ENCODE results near the gene PCYT2.

PCYT2 gene

DNA sequence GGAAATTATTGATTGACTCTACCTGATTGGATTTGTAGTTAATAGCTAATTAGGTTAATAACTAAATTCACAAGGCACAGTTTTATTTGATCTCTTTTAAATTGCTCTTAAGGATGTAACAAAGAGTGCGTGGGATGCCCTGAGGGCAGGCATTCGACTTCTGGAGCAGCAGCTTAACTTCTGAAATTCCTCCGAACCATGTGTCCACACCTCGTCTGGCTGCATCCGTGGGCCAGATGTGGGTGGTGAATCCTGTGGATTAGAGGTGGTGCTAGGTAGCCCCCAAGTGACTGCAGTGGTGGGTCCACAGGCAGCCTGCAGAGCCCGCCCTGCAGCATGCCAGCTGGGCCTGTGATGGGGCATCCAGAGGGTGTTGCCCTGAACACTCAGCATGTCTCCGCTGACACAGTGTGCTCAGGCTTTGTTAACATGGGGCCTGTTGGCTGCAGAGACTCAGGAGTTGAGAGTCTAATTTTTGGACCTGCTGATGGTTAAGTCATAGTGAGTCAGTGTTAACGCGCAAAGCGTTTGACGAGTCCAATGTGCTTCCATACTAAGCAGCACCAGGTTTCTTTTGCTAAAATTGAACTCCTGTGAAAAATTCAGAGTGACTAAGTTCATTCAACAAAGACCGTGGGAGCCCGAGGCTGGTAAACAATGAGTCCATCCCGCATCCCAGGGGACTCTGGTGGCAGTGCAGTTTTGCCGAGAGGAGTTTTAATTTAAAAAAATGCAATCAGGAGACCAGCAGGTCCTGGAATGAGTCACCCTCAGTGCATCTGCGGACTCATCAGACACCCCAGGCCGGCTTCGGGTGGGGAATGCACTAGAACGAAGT lies 13.0 kb downstream of the PCYT2 start:
- no peak overlapping the region for H3K9ac ChIP-seq (ENCODE audit: low read depth, low read length)
- no peaks in the 10 kb centered on the region for H3K4me1 ChIP-seq (ENCODE audit: control insufficient read depth, insufficient read depth, low read length)
- H3K9me3 ChIP-seq (ENCODE audit: control insufficient read depth, insufficient read depth, low read length): no peaks in the 10 kb centered on the region

DNA sequence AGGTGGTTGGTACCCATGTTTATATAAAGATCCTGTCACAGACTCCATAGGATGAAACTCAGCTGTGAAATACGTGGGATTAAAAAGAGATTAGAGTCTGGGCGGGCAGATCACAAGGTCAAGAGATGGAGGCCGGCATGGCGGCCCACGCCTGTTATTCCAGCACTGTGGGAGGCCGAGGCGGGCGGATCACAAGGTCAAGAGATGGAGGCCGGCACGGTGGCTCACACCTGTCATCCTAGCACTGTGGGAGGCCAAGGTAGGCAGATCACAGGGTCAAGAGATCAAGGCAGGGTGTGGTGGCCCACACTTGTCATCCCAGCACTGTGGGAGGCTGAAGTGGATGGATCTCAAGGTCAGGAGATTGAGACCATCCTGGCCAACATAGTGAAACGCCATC lies 15.8 kb downstream of the PCYT2 start:
- H3K36me3 ChIP-seq (ENCODE audit: control insufficient read depth, insufficient read depth, low read length): peaks cover 39% of the 10 kb centered on the region
- no peaks in the 10 kb centered on the region for H3K27me3 ChIP-seq (ENCODE audit: control insufficient read depth, insufficient read depth, low read length)

More for the DNA sequence above, 13.0 kb downstream of the PCYT2 start:
- no peak overlapping the region for H3K4me3 ChIP-seq (ENCODE audit: low read depth, low read length)
- H3K27me3 ChIP-seq (ENCODE audit: control insufficient read depth, insufficient read depth, low read length): peaks cover 9% of the 10 kb centered on the region
- H3K36me3 ChIP-seq (ENCODE audit: control insufficient read depth, insufficient read depth, low read length): peaks cover 39% of the 10 kb centered on the region

DNA sequence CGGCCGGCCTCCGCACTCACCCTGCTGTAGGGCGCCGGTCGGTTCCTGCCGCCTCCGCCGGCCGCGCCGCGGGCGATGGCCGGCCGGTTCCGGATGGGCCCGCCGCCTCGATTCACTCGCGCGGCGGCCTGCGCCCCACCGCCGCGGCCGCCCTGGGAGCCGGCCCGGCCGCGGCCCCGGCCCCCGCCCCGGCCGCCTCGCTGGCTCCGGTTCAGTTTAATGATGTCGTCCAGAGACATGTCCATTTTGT lies 20.0 kb downstream of the PCYT2 start:
- no peaks in the 10 kb centered on the region for H3K9me3 ChIP-seq (ENCODE audit: control insufficient read depth, insufficient read depth, low read length)
- H3K27me3 ChIP-seq (ENCODE audit: control insufficient read depth, insufficient read depth, low read length): no peaks in the 10 kb centered on the region
- no peaks in the 10 kb centered on the region for H3K4me1 ChIP-seq (ENCODE audit: control insufficient read depth, insufficient read depth, low read length)
- no peak overlapping the region for H3K9ac ChIP-seq (ENCODE audit: low read depth, low read length)
- peak overlapping the region; percentile 65 for H3K4me3 ChIP-seq (ENCODE audit: low read depth, low read length)
- peaks cover 47% of the 10 kb centered on the region for H3K36me3 ChIP-seq (ENCODE audit: control insufficient read depth, insufficient read depth, low read length)

More for the DNA sequence above, 15.8 kb downstream of the PCYT2 start:
- Histone ChIP-seq H3K9me3 (ENCODE audit: control insufficient read depth, insufficient read depth, low read length) (no peaks in the 10 kb centered on the region), H3K4me3 (ENCODE audit: low read depth, low read length) (no peak overlapping the region), H3K9ac (ENCODE audit: low read depth, low read length) (no peak overlapping the region), H3K4me1 (ENCODE audit: control insufficient read depth, insufficient read depth, low read length) (no peaks in the 10 kb centered on the region)

DNA sequence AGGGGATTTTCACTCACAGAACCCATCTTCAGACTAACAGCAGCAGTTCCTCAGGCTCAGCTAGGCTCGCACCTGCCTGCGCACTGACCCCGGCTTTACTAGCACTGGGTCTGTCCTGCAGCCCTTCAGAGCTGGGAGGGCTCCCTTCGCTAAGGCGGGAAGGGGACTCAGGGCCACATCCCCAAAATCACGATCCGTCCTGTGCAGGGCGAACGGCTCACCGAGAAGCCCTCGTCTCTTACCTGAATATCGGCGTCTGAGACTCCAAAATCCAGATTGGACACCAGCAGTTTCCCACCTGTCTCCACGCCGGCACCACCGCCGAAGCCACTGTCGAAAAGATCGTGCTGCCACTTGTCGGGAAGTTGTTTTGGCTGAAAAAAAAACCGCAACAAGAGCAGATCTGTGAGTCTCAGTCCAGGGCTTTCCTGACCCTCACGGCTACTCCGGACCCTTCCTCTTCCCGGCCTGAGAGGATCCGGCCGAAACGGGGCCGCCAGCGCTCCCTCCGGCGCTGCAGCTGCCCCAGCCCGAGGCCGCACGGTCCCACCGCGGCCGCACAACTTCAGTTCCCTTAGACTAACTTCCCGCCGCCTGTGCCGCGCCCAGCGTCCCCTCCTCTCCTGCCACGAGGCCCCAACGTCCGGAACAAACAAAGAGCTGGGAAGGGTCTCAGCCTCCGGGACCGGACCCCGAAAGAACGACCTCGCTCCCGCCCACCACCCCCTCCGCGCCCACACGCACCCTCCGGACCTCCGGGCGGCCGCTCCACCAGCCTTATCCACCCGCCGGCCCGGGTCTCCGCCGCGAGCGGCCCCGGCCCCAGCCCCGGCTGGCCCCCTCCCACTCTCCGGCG lies 20.5 kb downstream of the PCYT2 start:
- H3K4me1 ChIP-seq (ENCODE audit: control insufficient read depth, insufficient read depth, low read length): no peaks in the 10 kb centered on the region
- H3K27me3 ChIP-seq (ENCODE audit: control insufficient read depth, insufficient read depth, low read length): no peaks in the 10 kb centered on the region
- no peaks in the 10 kb centered on the region for H3K9me3 ChIP-seq (ENCODE audit: control insufficient read depth, insufficient read depth, low read length)
- peaks cover 52% of the 10 kb centered on the region for H3K36me3 ChIP-seq (ENCODE audit: control insufficient read depth, insufficient read depth, low read length)
- H3K4me3 ChIP-seq (ENCODE audit: low read depth, low read length): peak overlapping the region; percentile 58
- peak overlapping the region; percentile 90 for H3K9ac ChIP-seq (ENCODE audit: low read depth, low read length)

DNA sequence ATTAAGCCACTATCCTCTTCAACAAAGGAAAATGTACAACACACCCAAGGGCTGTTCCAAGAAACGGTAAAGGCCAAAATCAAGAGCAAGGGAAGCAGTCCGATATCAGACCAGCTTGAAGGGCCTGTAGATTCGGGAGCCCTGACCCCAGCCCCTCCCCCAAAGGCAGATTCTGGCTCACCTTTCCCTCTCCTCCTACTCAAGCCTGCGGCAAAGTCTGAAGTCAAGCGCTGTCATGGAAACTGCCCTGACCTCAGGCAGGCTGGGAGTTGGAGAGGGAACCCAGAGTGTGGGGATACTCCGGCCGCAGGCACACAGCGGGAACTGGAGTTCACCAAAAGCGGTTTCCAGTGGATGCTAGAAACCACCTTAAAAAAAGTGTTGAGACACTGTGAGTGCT lies 21.6 kb downstream of the PCYT2 start:
- H3K9ac ChIP-seq (ENCODE audit: low read depth, low read length): no peak overlapping the region
- H3K9me3 ChIP-seq (ENCODE audit: control insufficient read depth, insufficient read depth, low read length): no peaks in the 10 kb centered on the region
- H3K4me1 ChIP-seq (ENCODE audit: control insufficient read depth, insufficient read depth, low read length): no peaks in the 10 kb centered on the region
- no peaks in the 10 kb centered on the region for H3K27me3 ChIP-seq (ENCODE audit: control insufficient read depth, insufficient read depth, low read length)
- peaks cover 53% of the 10 kb centered on the region for H3K36me3 ChIP-seq (ENCODE audit: control insufficient read depth, insufficient read depth, low read length)
- peak overlapping the region; percentile 58 for H3K4me3 ChIP-seq (ENCODE audit: low read depth, low read length)

DNA sequence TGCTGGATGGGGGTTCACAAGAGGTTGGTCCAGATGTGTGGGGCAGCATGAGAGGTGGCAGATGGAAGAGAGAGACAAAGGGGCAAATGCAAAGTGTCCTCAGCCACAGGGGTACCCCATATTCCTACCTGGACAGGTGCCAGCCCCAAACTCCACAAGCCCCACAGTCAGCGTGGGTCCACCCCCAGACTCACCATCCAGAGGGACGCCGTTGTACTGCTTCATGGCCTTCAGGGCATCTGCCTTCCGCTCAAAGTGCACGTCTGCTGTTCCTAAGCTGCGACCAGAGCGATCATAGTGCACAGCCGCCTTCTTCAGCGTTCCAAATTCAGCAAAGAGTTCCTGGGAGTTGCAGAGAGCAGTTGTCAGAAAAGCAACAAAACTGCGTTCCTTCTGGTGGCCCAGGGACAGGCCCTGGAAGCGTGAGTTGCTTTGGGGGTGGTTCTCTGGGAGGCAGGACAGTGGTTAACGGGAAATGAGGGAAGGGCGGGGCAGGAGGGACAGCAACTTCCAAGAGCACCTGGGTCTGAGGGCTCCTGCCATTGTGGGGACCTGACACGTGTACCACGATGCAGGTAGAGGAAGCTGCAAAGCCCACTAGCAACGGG lies 22.1 kb downstream of the PCYT2 start:
- Histone ChIP-seq H3K4me1 (ENCODE audit: control insufficient read depth, insufficient read depth, low read length) (no peaks in the 10 kb centered on the region), H3K4me3 (ENCODE audit: low read depth, low read length) (no peak overlapping the region), H3K9ac (ENCODE audit: low read depth, low read length) (no peak overlapping the region), H3K27me3 (ENCODE audit: control insufficient read depth, insufficient read depth, low read length) (no peaks in the 10 kb centered on the region), H3K9me3 (ENCODE audit: control insufficient read depth, insufficient read depth, low read length) (no peaks in the 10 kb centered on the region), H3K36me3 (ENCODE audit: control insufficient read depth, insufficient read depth, low read length) (peaks cover 51% of the 10 kb centered on the region)

DNA sequence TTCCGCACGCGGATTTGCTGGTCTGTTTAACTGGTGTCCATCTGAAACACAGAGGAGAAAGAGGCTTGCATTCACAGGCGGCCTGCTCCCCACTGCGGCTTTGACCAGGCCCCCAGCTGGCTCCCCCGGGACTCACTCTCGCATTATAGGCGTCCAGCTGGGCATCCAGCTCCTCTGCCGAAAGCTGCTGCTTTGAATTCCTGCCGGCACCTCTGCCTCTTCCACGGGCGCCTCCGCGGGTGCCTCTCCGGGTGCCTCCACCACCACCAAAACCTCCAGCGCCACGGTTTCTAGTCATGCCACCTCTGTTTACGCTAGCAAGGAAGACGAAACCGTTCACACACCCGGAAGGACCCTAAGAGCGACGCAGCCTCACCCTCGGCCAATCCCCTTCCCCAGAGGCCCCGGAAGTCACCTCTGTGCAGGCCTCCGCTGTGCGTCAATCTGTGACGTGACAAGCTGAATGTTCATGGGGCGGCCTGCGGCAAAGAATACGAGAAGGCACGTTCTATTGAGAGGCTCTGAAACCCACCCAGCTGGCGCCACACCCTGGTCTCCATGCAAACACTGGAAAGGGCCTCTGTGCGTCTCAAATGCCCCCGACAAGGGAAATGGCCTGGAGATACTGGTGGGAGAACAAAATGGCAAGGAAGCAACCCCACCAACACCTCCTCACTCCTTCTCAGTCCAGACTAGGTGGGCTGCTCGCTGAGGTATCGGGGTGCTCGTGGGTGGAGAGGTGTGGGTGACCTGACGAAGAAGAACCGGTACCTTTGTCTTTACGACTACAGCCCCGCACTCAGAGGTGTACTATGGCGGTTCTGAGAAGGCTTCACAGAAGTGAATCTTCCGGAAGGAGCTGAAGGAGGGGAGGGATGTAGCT lies 22.9 kb downstream of the PCYT2 start:
- H3K4me3 ChIP-seq (ENCODE audit: low read depth, low read length): no peak overlapping the region
- no peaks in the 10 kb centered on the region for H3K9me3 ChIP-seq (ENCODE audit: control insufficient read depth, insufficient read depth, low read length)
- peaks cover 50% of the 10 kb centered on the region for H3K36me3 ChIP-seq (ENCODE audit: control insufficient read depth, insufficient read depth, low read length)
- no peak overlapping the region for H3K9ac ChIP-seq (ENCODE audit: low read depth, low read length)
- H3K27me3 ChIP-seq (ENCODE audit: control insufficient read depth, insufficient read depth, low read length): no peaks in the 10 kb centered on the region
- H3K4me1 ChIP-seq (ENCODE audit: control insufficient read depth, insufficient read depth, low read length): no peaks in the 10 kb centered on the region

DNA sequence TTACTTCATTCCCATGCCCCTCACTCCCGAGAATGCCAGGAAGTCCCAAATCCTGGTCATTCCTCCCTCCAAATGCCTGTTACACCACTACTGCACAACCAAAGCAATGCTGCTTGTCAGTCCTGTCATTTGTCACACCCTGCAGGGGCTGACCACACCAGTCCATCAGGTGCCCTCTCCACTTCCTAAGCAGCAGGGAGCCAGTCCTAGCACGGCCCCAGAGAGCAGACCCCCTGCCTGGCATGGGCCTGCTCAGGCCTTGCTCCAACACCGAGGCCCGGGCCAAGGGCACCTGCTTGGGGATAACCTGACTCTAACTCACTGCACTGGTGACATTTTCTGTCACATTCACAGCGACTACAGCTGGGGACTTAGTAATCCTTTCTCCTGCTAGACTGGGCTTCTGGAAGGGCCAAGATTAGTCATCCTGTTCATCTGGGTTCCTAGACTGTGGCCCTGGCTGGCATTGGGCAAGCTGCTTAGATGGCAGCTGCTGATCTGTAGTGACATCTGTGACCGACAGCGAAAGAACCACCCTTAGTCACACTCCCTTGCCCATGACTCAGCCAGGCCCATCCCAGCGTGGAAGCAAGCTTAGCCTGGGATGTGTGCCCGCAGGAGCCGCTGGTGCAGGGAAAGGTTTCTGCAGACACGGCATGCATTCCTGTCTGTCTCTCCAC lies 25.2 kb downstream of the PCYT2 start:
- Histone ChIP-seq H3K4me3 (ENCODE audit: low read depth, low read length) (no peak overlapping the region), H3K9me3 (ENCODE audit: control insufficient read depth, insufficient read depth, low read length) (no peaks in the 10 kb centered on the region), H3K27me3 (ENCODE audit: control insufficient read depth, insufficient read depth, low read length) (no peaks in the 10 kb centered on the region), H3K36me3 (ENCODE audit: control insufficient read depth, insufficient read depth, low read length) (peaks cover 53% of the 10 kb centered on the region), H3K9ac (ENCODE audit: low read depth, low read length) (no peak overlapping the region), H3K4me1 (ENCODE audit: control insufficient read depth, insufficient read depth, low read length) (no peaks in the 10 kb centered on the region)

DNA sequence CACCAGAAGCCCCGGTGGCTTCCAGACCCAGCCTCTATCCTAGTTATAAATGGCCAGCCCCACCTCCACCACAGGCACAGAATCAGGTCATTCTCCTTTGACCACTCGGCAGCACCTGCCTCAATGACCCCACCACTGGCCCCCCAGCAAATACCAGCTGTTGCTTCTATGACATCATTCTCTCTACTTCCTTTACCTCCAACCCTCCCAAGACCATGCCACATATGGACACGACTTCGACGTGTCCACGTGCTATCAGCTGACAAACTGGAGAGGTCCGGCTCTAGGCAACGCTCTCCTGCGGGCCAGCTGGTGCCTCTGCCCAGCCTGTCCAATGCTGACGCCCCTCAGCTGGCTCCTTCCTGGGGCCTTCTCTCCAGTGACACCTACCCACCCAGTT lies 25.7 kb downstream of the PCYT2 start:
- Histone ChIP-seq H3K9ac (ENCODE audit: low read depth, low read length) (no peak overlapping the region), H3K4me3 (ENCODE audit: low read depth, low read length) (no peak overlapping the region), H3K36me3 (ENCODE audit: control insufficient read depth, insufficient read depth, low read length) (peaks cover 51% of the 10 kb centered on the region), H3K27me3 (ENCODE audit: control insufficient read depth, insufficient read depth, low read length) (no peaks in the 10 kb centered on the region), H3K9me3 (ENCODE audit: control insufficient read depth, insufficient read depth, low read length) (no peaks in the 10 kb centered on the region), H3K4me1 (ENCODE audit: control insufficient read depth, insufficient read depth, low read length) (no peaks in the 10 kb centered on the region)

DNA sequence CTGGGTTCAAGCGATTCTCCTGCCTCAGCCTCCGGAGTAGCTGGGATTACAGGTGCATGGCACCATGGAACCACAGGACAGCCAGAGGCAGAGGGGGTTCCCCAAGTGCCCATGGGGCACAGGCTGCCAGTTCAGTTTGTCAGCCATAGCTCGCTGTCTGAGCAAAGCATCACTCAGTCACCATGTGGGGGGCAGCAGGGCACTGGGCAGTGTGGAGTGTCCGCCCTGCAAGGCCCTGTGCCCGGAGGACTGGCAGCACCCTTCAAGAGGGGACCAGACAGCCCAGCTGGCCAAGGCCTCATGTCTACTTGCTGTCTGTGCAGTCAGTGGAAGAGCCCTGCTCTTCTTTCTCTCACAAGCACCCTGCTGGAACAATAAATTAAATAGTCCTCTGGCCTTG lies 26.2 kb downstream of the PCYT2 start:
- H3K36me3 ChIP-seq (ENCODE audit: control insufficient read depth, insufficient read depth, low read length): peaks cover 48% of the 10 kb centered on the region
- H3K9me3 ChIP-seq (ENCODE audit: control insufficient read depth, insufficient read depth, low read length): no peaks in the 10 kb centered on the region
- H3K4me1 ChIP-seq (ENCODE audit: control insufficient read depth, insufficient read depth, low read length): no peaks in the 10 kb centered on the region
- H3K4me3 ChIP-seq (ENCODE audit: low read depth, low read length): no peak overlapping the region
- H3K27me3 ChIP-seq (ENCODE audit: control insufficient read depth, insufficient read depth, low read length): no peaks in the 10 kb centered on the region
- no peak overlapping the region for H3K9ac ChIP-seq (ENCODE audit: low read depth, low read length)

DNA sequence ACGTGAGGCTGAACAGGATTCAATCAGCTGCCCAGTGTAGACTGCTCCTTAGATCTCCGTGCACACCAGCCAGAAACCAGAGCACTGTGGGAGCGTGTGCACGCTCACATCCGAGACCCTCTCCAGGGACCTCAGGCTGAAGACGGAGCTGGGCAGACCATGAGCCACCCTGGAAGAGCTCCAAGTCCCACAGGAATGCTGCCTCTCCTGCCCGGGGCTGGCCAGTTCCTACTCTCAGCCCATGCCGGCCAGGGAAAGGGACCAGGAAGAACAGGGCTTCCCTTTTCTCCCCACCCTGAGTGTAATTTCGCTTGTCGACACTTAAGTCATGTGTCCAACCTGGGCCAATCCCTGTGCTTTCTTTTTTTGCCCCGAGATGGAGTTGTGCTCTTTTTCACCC lies 26.7 kb downstream of the PCYT2 start:
- Histone ChIP-seq H3K9ac (ENCODE audit: low read depth, low read length) (no peak overlapping the region), H3K4me1 (ENCODE audit: control insufficient read depth, insufficient read depth, low read length) (no peaks in the 10 kb centered on the region), H3K27me3 (ENCODE audit: control insufficient read depth, insufficient read depth, low read length) (no peaks in the 10 kb centered on the region), H3K4me3 (ENCODE audit: low read depth, low read length) (no peak overlapping the region), H3K9me3 (ENCODE audit: control insufficient read depth, insufficient read depth, low read length) (no peaks in the 10 kb centered on the region), H3K36me3 (ENCODE audit: control insufficient read depth, insufficient read depth, low read length) (peaks cover 45% of the 10 kb centered on the region)
